Ishikawa (cell line): ENCODE measurements around the gene ATP5MC2.

ENCODE experiments used
- CEBPB ChIP-seq: IDR thresholded peaks from 2 replicates; pipeline ENCODE4 v1.6.1; 2012
- CREB1 ChIP-seq: IDR thresholded peaks from 2 replicates; pipeline ENCODE4 v1.6.1; 2012; ENCODE audit warnings: low read depth
- EGR1 ChIP-seq: IDR thresholded peaks from 2 replicates; pipeline ENCODE4 v1.6.1; 2012
- EP300 ChIP-seq: IDR thresholded peaks from 2 replicates; pipeline ENCODE4 v1.6.1; 2012; ENCODE audit warnings: borderline replicate concordance
- FOXM1 ChIP-seq: IDR thresholded peaks from 2 replicates; pipeline ENCODE4 v1.6.1; 2012; ENCODE audit warnings: low read depth, borderline replicate concordance
- NFIC ChIP-seq: IDR thresholded peaks from 2 replicates; pipeline ENCODE4 v1.6.1; 2012
- RAD21 ChIP-seq: IDR thresholded peaks from 2 replicates; pipeline ENCODE4 v1.6.1; 2012; ENCODE audit warnings: low read depth
- TAF1 ChIP-seq: IDR thresholded peaks from 2 replicates; pipeline ENCODE4 v1.6.1; 2012; ENCODE audit warnings: low read depth, mild to moderate bottlenecking
- TCF12 ChIP-seq: IDR thresholded peaks from 2 replicates; pipeline ENCODE4 v1.6.1; 2012; ENCODE audit warnings: low read depth
- TEAD4 ChIP-seq: IDR thresholded peaks from 2 replicates; pipeline ENCODE4 v1.6.1; 2012
- YY1 ChIP-seq: IDR thresholded peaks from 2 replicates; pipeline ENCODE4 v1.6.1; 2012; ENCODE audit warnings: low read depth
- ZBTB7A ChIP-seq: IDR thresholded peaks from 2 replicates; pipeline ENCODE4 v1.6.1; 2012; ENCODE audit warnings: low read depth
- TF ChIP-seq, protein P1 (sequence below): IDR thresholded peaks from 2 replicates; pipeline ENCODE4 v1.6.1; 2012
- TF ChIP-seq, protein P2 (sequence below): IDR thresholded peaks from 2 replicates; pipeline ENCODE4 v1.6.1; 2012; ENCODE audit warnings: low read depth, mild to moderate bottlenecking
- TF ChIP-seq, protein P3 (sequence below): IDR thresholded peaks from 2 replicates; pipeline ENCODE4 v1.6.1; 2012

ATP5MC2 gene

DNA sequence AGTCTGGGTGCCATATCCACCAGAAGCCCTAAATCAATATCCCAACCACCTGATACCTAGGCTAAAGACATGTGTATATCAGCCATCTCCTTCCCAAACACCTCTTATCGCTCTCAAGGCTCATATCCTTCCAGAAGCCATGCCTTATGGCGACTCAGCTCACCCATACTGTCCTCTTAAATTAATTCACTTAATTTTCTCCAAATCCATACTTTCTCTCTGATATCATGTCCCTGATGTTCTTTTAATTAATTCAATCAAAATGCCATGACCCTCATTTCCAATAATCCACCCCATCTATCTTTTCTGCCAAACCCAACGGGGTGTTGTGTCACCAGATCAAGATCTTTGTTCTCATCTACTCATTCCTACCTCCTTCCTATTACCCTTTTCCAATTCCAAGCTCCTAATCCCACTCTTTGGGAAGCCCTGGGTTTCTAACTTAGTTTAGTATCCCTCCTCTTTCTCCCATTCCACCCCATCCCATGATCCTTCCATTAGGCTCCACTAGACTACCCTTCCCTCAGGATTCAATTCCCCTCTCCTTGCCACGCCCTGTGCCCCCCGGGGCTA lies 50.4 kb downstream of the ATP5MC2 start:
- TF ChIP-seq, protein P1, sequence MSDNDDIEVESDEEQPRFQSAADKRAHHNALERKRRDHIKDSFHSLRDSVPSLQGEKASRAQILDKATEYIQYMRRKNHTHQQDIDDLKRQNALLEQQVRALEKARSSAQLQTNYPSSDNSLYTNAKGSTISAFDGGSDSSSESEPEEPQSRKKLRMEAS, result 0 out of 2 replicates have a peak, but pooled peaks have one; percentile 1
- TF ChIP-seq FOXM1 (peak; percentile 0; the same call in 1 of the 2 replicates), RAD21 (no peak), ZBTB7A (no peak), TCF12 (no peak), EGR1 (no peak)

DNA sequence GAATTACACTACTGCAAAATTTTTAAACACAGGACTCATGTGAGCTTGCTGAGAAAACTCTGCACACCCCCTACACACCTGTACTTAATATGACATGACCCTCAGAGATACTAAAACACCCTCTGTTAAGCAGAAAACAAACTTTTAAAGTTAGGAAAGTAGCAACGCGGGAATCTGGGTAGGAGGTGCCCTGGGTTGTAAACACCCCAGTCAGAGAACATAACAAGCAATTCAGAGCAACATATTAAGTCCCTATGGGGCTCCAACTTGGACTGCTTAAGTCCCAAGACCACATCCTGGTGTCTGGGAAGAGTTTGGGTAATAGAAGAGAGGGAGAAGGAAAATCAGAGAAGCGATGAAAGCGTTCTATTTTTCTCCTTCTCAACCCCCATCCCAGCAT lies 50.9 kb downstream of the ATP5MC2 start:
- TF ChIP-seq, protein P2, sequence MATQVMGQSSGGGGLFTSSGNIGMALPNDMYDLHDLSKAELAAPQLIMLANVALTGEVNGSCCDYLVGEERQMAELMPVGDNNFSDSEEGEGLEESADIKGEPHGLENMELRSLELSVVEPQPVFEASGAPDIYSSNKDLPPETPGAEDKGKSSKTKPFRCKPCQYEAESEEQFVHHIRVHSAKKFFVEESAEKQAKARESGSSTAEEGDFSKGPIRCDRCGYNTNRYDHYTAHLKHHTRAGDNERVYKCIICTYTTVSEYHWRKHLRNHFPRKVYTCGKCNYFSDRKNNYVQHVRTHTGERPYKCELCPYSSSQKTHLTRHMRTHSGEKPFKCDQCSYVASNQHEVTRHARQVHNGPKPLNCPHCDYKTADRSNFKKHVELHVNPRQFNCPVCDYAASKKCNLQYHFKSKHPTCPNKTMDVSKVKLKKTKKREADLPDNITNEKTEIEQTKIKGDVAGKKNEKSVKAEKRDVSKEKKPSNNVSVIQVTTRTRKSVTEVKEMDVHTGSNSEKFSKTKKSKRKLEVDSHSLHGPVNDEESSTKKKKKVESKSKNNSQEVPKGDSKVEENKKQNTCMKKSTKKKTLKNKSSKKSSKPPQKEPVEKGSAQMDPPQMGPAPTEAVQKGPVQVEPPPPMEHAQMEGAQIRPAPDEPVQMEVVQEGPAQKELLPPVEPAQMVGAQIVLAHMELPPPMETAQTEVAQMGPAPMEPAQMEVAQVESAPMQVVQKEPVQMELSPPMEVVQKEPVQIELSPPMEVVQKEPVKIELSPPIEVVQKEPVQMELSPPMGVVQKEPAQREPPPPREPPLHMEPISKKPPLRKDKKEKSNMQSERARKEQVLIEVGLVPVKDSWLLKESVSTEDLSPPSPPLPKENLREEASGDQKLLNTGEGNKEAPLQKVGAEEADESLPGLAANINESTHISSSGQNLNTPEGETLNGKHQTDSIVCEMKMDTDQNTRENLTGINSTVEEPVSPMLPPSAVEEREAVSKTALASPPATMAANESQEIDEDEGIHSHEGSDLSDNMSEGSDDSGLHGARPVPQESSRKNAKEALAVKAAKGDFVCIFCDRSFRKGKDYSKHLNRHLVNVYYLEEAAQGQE, result no peak
- TF ChIP-seq CEBPB (no peak), NFIC (no peak), EP300 (no peak), ZBTB7A (no peak), CREB1 (no peak), FOXM1 (no peak), EGR1 (no peak), TCF12 (no peak), TAF1 (no peak), YY1 (no peak), TEAD4 (no peak), RAD21 (no peak)
- TF ChIP-seq, protein P1, result no peak
- TF ChIP-seq, protein P3, sequence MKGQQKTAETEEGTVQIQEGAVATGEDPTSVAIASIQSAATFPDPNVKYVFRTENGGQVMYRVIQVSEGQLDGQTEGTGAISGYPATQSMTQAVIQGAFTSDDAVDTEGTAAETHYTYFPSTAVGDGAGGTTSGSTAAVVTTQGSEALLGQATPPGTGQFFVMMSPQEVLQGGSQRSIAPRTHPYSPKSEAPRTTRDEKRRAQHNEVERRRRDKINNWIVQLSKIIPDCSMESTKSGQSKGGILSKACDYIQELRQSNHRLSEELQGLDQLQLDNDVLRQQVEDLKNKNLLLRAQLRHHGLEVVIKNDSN, result no peak

DNA sequence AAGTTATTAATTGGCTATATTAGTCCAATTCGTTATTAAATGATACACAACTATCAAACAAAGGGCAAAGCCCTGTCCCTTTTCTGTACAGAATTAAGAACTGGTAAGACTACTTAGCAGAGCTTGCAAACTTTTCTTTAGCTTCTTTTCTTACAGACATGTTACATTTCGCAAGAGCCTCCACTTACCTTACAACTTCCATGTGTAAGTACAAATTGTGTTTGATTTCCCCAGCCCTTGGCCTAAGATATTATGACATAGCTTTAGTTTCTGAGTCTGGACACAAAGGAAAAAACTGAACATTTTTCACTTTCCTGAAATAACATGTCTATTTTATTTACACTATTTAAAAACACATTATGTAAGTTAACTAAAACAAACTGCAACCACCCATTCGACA lies 51.4 kb downstream of the ATP5MC2 start:
- peak; percentile 72 for TF ChIP-seq CEBPB
- no peak for TF ChIP-seq RAD21

DNA sequence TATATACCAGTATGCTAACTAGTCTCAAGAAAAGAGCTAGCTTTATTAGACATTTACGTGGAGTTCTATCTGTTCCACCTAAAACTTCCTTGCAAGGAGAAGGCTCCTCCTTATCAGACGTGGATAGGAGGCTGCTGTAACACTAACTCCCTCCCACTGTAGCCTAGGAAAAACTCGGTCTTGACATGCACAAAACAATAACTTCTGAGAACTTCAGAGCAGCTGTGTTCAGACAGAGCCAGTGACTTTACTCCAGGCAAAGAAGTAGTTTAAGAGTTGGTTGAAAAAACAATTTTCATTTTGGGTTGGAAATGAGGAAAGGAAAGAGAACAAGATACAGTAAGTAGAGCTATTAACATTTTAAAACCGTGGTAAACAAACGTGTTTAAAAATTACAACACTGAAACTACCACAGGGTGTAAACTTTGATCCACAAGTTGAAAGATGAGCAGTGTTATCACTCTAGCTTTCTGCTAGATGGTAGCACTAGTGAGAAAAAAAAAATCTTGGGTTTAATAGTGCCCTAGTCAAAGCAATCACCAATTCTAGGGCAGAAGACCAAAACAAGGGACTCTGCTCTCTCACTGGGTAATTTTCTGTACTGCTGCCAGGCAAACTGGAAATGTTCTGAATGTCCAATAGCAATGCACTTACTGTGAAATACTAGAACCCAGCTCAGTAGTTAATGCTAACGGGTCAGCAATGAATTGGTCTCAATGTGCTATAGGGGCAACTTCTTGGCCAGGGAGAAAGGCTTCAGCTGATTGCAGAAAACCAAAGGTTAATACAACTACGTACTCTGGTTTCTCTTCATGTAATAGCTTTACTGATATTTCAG lies 52.1 kb downstream of the ATP5MC2 start:
- no peak for TF ChIP-seq TAF1
- TF ChIP-seq EGR1, result no peak
- TF ChIP-seq, protein P2, result no peak
- no peak for TF ChIP-seq TCF12

DNA sequence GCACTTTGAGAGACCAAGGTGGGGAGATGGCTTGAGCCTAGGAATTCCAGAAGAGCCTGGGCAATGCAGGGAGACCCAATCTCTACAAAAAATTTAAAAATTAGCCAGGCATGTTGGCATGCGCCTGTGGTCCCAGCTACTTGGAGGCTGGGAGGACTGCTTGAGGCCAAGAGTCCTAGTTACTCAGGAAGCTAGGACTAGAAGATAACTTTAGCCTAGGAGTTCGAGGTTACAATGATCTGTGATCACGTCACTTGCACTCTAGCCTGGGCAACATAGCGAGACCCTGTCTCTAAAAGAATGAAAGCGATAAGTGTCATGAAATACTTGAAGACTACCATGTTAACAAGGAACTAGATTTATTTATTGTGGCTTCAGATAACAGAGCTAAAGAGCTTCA lies 53.2 kb downstream of the ATP5MC2 start:
- TF ChIP-seq EGR1, result no peak

DNA sequence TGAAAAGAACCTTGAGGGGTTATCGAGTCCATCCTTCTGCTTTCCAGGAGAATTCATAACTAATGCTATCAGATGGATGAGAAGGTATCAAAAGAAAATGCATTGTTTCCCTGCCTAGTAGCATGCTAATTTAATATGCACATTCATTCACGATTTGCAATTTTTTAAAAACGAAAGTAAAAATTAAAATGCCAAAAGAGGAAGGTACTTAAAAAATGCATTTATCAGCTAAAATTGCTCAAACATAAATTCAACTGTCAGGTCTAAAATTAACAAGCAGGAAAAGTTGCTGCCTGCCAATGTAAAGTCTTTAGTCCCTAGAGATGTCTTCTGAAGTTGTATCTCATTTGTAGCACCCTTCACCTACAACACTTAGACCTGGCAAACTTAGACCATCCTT lies 57.6 kb downstream of the ATP5MC2 start:
- TF ChIP-seq, protein P2, result no peak
- TF ChIP-seq TAF1, result no peak
- TF ChIP-seq RAD21, result no peak
- no peak for TF ChIP-seq YY1
- TF ChIP-seq CEBPB, result no peak
- TF ChIP-seq NFIC, result no peak
- no peak for TF ChIP-seq EGR1
- no peak for TF ChIP-seq FOXM1
- no peak for TF ChIP-seq ZBTB7A
- TF ChIP-seq, protein P1, result no peak
- no peak for TF ChIP-seq EP300
- TF ChIP-seq TCF12, result no peak
- TF ChIP-seq TEAD4, result no peak
- no peak for TF ChIP-seq CREB1
- TF ChIP-seq, protein P3, result no peak
